Smooth muscle cell (in vitro differentiated cells): ENCODE results near the gene RECK. TPM values are rescaled to one million over a fixed set of nuclear protein-coding genes. Genes with fewer than 3 reads are reported as not detected.

Experiments used
- DNase-seq: peaks from one replicate; lab custom pipeline; 2025; ENCODE audit not compliant: unreplicated experiment; lab: John Stamatoyannopoulos, UW
- H2AFZ ChIP-seq: fragments of 200-600 bp; sonication (generic); 2 replicates; pipeline ENCODE4 v1.6.0; 2016; ENCODE audit warnings: antibody characterized with exemption, low read depth, mild to moderate bottlenecking
- H3F3A ChIP-seq: fragments of 200-600 bp; sonication (generic); 2 replicates; pipeline ENCODE4 v1.6.0; 2017; ENCODE audit warnings: antibody characterized with exemption, low read depth
- H3K27ac ChIP-seq: fragments of 200-600 bp; sonication (generic); 2 replicates; pipeline ENCODE4 v1.5.1; 2016; ENCODE audit warnings: low read depth, mild to moderate bottlenecking
- H3K27me3 ChIP-seq: fragments of 200-600 bp; sonication (generic); 2 replicates; pipeline ENCODE4 v1.6.1; 2016; ENCODE audit warnings: low read depth, mild to moderate bottlenecking
- H3K36me3 ChIP-seq: fragments of 200-600 bp; sonication (generic); 2 replicates; pipeline ENCODE4 v1.5.1; 2016; ENCODE audit warnings: low read depth
- H3K4me1 ChIP-seq: fragments of 200-600 bp; sonication (generic); 2 replicates; pipeline ENCODE4 v1.5.1; 2016; ENCODE audit warnings: low read depth
- H3K4me2 ChIP-seq: fragments of 200-600 bp; sonication (generic); 2 replicates; pipeline ENCODE4 v1.6.0; 2016; ENCODE audit warnings: mild to moderate bottlenecking
- H3K4me3 ChIP-seq: fragments of 200-600 bp; sonication (generic); 2 replicates; pipeline ENCODE4 v1.5.1; 2016; ENCODE audit warnings: mild to moderate bottlenecking
- H3K79me2 ChIP-seq: fragments of 200-600 bp; sonication (generic); 2 replicates; pipeline ENCODE4 v1.6.0; 2016; ENCODE audit warnings: low read depth, mild to moderate bottlenecking
- H3K9ac ChIP-seq: fragments of 200-600 bp; sonication (generic); 2 replicates; pipeline ENCODE4 v1.6.0; 2016; ENCODE audit warnings: low read depth
- H3K9me3 ChIP-seq: fragments of 200-600 bp; sonication (generic); replicated peaks from 2 replicates; pipeline ENCODE4 v1.5.1; 2016; ENCODE audit warnings: low read depth
- H4K20me1 ChIP-seq: fragments of 200-600 bp; sonication (generic); 2 replicates; pipeline ENCODE4 v1.6.0; 2016; ENCODE audit warnings: low read depth
- CTCF ChIP-seq: fragments of 200-600 bp; sonication (generic); IDR thresholded peaks from 2 replicates; pipeline ENCODE4 v1.5.1; 2017; ENCODE audit warnings: borderline replicate concordance, mild to moderate bottlenecking, antibody characterized with exemption; ENCODE audit not compliant: insufficient read depth, poor library complexity, severe bottlenecking
- WGBS: methylation state at CpG from one replicate; pipeline ENCODE4 v1.1.7; 2016; ENCODE audit warnings: low lambda C conversion rate; 5-methylcytosine and 5-hydroxymethylcytosine counted together
- polyA plus RNA-seq: library from polyadenylated mRNA; unstranded; fragments of >200 nt; fragmentation: Nextera tagmentation; extraction: Ambion mirVana; gene quantifications from 2 replicates; pipeline ENCODE4 v1.2.1, GENCODE V29; 2016
- total RNA-seq: library from RNA; depleted of rRNA; stranded (reverse); fragments of >200 nt; gene quantifications from 2 replicates; pipeline ENCODE4 v1.2.3, GENCODE V29; 2014

RECK gene
- total and polyA plus RNA-seq, 2 experiments from 2014 or later = 42.9 to 50.0 TPM

GRCh38 chr9:36142510-36143244, 106.0 kb downstream of the RECK start:
- no peak overlapping the region for H3K27ac ChIP-seq
- TF ChIP-seq CTCF = no peak
- no peaks in the 10 kb centered on the region for H3K27me3 ChIP-seq
- no peak overlapping the region for H3K9ac ChIP-seq
- peaks cover 8% of the 10 kb centered on the region for H3K4me1 ChIP-seq
- H4K20me1 ChIP-seq = peaks cover 12% of the 10 kb centered on the region
- no peak overlapping the region for H3K4me2 ChIP-seq
- no peak overlapping the region for H2AFZ ChIP-seq
- H3K36me3 ChIP-seq = no peaks in the 10 kb centered on the region
- 86% methylated on average over 12 of the region's 12 CpGs for WGBS
- H3K79me2 ChIP-seq = peaks cover 21% of the 10 kb centered on the region
- peaks cover 7% of the 10 kb centered on the region for H3F3A ChIP-seq
- no peaks in the 10 kb centered on the region for H3K9me3 ChIP-seq
- no peak for DNase-seq
- H3K4me3 ChIP-seq = no peak overlapping the region

- TF ChIP-seq CTCF = no peak
- H3K4me2 ChIP-seq = no peak overlapping the region
- no peak overlapping the region for H3K4me3 ChIP-seq
- peaks cover 15% of the 10 kb centered on the region for H3K79me2 ChIP-seq
- H3F3A ChIP-seq = peaks cover 10% of the 10 kb centered on the region
- peaks cover 5% of the 10 kb centered on the region for H3K4me1 ChIP-seq
- H3K9me3 ChIP-seq = no peaks in the 10 kb centered on the region
- H3K9ac ChIP-seq = no peak overlapping the region
- H3K27me3 ChIP-seq = no peaks in the 10 kb centered on the region
- no peak overlapping the region for H2AFZ ChIP-seq
- DNase-seq = no peak
- 90% methylated on average over 13 of the region's 13 CpGs for WGBS
- no peak overlapping the region for H3K27ac ChIP-seq
- H4K20me1 ChIP-seq = peaks cover 6% of the 10 kb centered on the region
- no peaks in the 10 kb centered on the region for H3K36me3 ChIP-seq
Measured at GRCh38 chr9:36143245-36143641, 106.5 kb downstream of the RECK start.

DNA sequence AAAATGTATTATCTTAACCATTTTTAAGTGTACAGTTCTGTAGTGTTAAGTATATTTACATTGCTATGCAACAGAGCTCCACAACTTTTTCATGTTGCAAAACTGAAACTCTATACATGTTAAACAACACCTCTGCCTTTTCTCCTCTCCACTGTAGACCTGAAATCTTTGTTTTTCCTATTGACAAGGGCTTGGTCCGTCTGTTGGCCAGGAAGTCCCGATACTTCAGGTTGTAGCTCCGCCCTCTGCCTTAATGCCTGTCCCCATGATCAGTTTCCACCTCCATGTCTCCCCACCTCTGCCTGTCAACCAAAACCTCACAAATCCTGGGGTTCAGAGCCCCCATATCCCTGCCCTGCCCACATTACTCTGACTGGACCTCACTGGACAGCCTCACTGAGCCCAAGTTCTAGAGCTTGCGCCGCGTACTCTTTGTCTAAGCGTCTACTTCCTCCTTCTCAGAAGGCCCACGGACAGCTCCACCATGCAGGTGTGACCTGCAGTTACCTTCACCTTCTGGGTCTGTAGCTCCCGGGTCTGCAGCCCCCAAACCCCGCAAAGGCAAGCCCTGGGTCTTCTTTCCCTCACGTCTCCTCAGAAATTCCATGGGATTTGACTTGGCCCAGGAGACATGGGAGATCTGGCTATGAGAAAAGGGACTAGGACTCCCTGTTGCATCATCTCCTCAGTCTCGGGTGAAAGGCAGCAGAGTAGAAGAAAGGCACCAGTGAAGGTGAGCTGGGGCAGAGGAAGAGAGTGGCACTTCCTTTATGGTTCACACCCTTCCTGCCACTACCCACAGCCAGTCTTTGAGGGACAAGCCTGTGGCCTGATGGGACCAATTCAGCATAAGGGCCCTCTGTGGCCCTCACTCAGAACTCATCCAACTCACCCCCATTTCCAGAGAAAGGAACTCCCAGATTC, 107.9 kb downstream of the RECK start:
- TF ChIP-seq CTCF = no peak
- no peak overlapping the region for H2AFZ ChIP-seq
- DNase-seq = no peak
- WGBS = 98% methylated on average over 12 of the region's 12 CpGs
- H4K20me1 ChIP-seq = no peaks in the 10 kb centered on the region
- no peaks in the 10 kb centered on the region for H3K9me3 ChIP-seq
- peaks cover 14% of the 10 kb centered on the region for H3F3A ChIP-seq
- peaks cover 7% of the 10 kb centered on the region for H3K79me2 ChIP-seq
- peaks cover 5% of the 10 kb centered on the region for H3K4me1 ChIP-seq
- no peak overlapping the region for H3K4me3 ChIP-seq
- no peak overlapping the region for H3K27ac ChIP-seq
- H3K27me3 ChIP-seq = no peaks in the 10 kb centered on the region
- no peak overlapping the region for H3K9ac ChIP-seq
- H3K4me2 ChIP-seq = no peak overlapping the region
- no peaks in the 10 kb centered on the region for H3K36me3 ChIP-seq
